Peyer's patch (tissue), 4 donors: ENCODE data around the gene GNB1L. TPM values are rescaled to one million over a fixed set of nuclear protein-coding genes. Genes with fewer than 3 reads are reported as not detected.

Source experiments
- DNase-seq, 3 donors: peaks; one replicate each; pipeline ENCODE4 v3.0.0-alpha.2; 2017 to 2019
- H3K27ac ChIP-seq, 4 donors: fragments of 200-600 bp; sonication (generic); one replicate each; pipeline ENCODE4 v1.5.1; 2016 to 2019
- H3K27me3 ChIP-seq, 2 donors: fragments of 200-600 bp; sonication (generic); one replicate each; pipeline ENCODE4 v1.5.1; 2019
- H3K36me3 ChIP-seq, 3 donors: fragments of 200-600 bp; sonication (generic); one replicate each; pipeline ENCODE4 v1.5.1; 2016 to 2019
- H3K4me1 ChIP-seq, 4 donors: fragments of 200-600 bp; sonication (generic); one replicate each; pipeline ENCODE4 v1.5.1; 2016 to 2019
- H3K4me3 ChIP-seq, 4 donors: fragments of 200-600 bp; sonication (generic); 1 replicate in 3 of 4; 2 replicates in 1 of 4; pipeline ENCODE4 v1.5.1; 2016 to 2019; ENCODE audit warnings: mild to moderate bottlenecking in 1 of 4
- H3K9me3 ChIP-seq, 4 donors: fragments of 200-600 bp; sonication (generic); one replicate each; pipeline ENCODE4 v1.5.1; 2016 to 2019; ENCODE audit warnings: mild to moderate bottlenecking in 1 of 4
- POLR2A ChIP-seq, 2 donors: fragments of 450-650 bp; IDR thresholded peaks; one replicate each; pipeline ENCODE4 v1.5.1; 2017; ENCODE audit warnings: antibody characterized with exemption in 2 of 2, mild to moderate bottlenecking in 2 of 2, moderate library complexity in 2 of 2
- total RNA-seq, 4 donors: library from RNA; depleted of rRNA; stranded (reverse); fragments of >200 nt; gene quantifications; one replicate each; pipeline ENCODE4 v1.1.0, GENCODE V29; 2016
- TF ChIP-seq, protein P1 (sequence below), 6 experiments: fragments of 450-650 bp in 4 of 6; fragments of 200-600 bp in 2 of 6; sonication (generic) in 1 of 6; IDR thresholded peaks; one replicate each; pipeline ENCODE4 v1.5.1; 2017 to 2019; ENCODE audit warnings: antibody characterized with exemption in 6 of 6, mild to moderate bottlenecking in 3 of 6, moderate library complexity in 1 of 6

GNB1L gene
- total RNA-seq, 4 donors from 2014 or later = 3.1 to 6.6 (median 4.9) TPM

DNA sequence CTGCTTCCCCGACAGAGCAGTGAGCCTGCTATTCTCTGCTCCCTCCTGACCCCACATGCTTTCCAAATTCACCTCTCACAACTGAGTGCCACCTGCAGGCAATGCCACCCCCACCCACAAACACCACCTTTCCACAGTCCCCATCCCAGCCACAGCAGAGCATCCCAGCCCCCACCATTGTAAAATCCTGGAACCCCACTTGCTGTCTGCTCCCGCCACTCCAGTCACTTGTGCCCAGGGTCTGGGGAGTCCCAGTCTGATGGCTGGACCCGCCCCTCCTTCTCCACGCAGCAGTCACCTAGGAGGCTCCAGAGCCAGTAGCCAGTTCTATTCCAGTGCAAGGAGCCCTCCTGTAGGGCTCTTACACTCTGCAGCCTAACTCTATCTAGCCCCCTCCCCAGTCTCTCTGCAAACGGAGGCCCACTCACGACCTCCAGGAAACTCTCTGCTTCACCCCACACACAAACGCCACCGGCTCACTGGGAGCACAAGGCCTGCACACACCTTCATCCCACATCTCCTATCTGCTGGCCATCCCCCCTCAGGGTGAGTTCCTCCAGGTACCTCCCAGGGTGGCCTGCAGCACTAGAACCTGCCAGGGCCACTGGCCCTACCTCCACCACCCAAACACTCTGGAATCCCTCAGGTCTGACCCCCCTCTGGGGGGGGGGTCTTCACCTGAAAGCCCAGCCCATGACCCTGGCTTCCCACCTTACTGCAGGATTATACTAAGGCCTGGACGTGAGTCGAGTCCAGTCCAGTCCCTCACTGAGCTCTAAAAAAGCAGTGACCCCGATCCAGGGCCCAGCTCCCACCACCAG lies 1.4 kb downstream of the GNB1L start:
- H3K36me3 ChIP-seq = peaks cover 0 to 16% (median 0%) of the 10 kb centered on the region in 3 donors
- no peak for TF ChIP-seq POLR2A (IDR thresholded peaks at IDR 0.05)
- TF ChIP-seq, protein P1, sequence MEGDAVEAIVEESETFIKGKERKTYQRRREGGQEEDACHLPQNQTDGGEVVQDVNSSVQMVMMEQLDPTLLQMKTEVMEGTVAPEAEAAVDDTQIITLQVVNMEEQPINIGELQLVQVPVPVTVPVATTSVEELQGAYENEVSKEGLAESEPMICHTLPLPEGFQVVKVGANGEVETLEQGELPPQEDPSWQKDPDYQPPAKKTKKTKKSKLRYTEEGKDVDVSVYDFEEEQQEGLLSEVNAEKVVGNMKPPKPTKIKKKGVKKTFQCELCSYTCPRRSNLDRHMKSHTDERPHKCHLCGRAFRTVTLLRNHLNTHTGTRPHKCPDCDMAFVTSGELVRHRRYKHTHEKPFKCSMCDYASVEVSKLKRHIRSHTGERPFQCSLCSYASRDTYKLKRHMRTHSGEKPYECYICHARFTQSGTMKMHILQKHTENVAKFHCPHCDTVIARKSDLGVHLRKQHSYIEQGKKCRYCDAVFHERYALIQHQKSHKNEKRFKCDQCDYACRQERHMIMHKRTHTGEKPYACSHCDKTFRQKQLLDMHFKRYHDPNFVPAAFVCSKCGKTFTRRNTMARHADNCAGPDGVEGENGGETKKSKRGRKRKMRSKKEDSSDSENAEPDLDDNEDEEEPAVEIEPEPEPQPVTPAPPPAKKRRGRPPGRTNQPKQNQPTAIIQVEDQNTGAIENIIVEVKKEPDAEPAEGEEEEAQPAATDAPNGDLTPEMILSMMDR (IDR thresholded peaks at IDR 0.05) = no peak
- peak overlapping the region; percentile 92 to 95 (median 94) for H3K27ac ChIP-seq
- H3K27me3 ChIP-seq = no peaks in the 10 kb centered on the region
- H3K4me1 ChIP-seq = peaks cover 5 to 26% (median 14%) of the 10 kb centered on the region in 4 donors
- no peaks in the 10 kb centered on the region for H3K9me3 ChIP-seq
- H3K4me3 ChIP-seq = peak overlapping the region; percentile 80 to 91 (median 84)
- peak in 1 of 3 donors; percentile 15 for DNase-seq

DNA sequence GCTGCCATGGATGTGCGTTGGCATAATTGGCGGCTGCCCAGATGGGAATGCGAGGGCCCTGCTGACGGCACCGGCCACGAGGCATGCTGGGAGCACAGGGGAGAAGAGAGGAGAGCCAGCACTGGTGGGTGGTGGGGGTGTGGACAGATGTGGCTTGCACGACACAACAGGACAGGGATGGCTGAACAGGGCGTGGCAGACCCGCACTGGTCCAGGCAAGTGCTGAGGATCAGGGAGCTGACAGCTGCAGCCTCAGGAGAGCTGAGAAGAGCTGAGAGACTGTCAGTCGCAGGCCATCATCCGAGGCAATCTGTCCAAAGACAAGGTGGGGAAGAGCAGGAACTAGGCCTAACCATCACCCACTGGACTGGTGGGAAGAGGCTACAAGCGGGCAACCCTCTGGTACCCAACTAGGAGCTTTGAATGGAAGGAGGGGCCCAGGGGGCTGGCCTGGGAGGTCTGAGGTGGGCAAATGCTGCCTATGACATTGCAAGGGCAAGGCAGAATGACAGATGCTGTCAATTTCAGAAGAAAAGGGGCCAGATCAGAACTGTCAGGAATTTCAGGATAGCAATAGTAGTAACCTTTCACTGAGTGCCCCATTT lies 2.4 kb downstream of the GNB1L start:
- H3K4me1 ChIP-seq = peaks cover 5 to 30% (median 14%) of the 10 kb centered on the region in 4 donors
- no peaks in the 10 kb centered on the region for H3K27me3 ChIP-seq
- no peak overlapping the region for H3K27ac ChIP-seq
- TF ChIP-seq POLR2A (IDR thresholded peaks at IDR 0.05) = no peak
- TF ChIP-seq, protein P1 (IDR thresholded peaks at IDR 0.05) = no peak
- peak in 1 of 3 donors; percentile 14 for DNase-seq
- H3K4me3 ChIP-seq = no peak overlapping the region
- peaks cover 0 to 16% (median 0%) of the 10 kb centered on the region in 3 donors for H3K36me3 ChIP-seq
- no peaks in the 10 kb centered on the region for H3K9me3 ChIP-seq

DNA sequence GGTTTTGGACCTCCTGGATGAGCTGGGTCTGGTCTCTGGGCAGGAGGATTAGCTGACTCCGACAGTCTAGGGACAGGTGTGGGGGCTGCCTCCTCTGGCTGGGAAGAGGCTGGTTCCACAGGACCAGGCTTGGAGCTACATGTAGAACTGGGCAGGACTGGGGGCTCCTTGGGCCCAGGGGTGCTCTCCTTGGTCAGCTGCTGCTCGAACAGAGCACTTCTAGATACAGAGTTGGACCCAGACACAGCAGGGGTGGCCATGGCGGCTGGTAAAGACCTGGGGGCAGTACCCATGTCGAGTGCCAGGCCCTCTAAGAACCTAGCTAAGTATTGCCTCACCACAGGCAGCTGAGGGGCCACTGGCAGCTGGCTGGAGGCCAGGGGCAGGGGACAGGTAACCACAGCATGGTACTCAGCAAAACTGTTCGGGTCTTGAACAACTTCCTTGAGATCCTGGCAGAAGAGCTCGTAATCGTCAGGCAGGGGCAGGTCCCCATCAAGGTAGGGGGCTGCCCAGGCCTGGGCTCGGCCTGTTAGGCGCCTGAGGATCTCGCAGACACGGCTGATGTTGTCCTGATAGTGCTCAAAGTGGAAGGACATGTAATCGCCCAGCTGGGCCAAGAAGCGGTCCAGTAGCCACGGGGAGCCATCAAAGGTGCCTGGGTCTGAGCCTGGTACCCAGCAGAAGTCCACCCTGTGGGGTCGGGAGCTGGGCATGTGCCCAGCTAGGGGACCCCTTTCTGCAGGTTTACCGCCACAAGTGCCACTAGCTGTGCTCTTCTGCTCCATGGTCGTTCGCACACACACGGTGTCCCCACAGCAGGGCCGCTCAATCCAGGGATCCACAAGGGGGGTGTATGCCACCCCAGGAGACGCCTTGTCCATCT lies 3.1 kb downstream of the GNB1L start:
- Histone ChIP-seq H3K4me1 (peaks cover 5 to 30% (median 14%) of the 10 kb centered on the region in 4 donors), H3K27ac (no peak overlapping the region), H3K36me3 (peaks cover 0 to 16% (median 0%) of the 10 kb centered on the region in 3 donors), H3K9me3 (no peaks in the 10 kb centered on the region), H3K27me3 (no peaks in the 10 kb centered on the region), H3K4me3 (no peak overlapping the region)
- no peak for DNase-seq
- TF ChIP-seq, protein P1 (IDR thresholded peaks at IDR 0.05) = no peak
- TF ChIP-seq POLR2A (IDR thresholded peaks at IDR 0.05) = no peak

DNA sequence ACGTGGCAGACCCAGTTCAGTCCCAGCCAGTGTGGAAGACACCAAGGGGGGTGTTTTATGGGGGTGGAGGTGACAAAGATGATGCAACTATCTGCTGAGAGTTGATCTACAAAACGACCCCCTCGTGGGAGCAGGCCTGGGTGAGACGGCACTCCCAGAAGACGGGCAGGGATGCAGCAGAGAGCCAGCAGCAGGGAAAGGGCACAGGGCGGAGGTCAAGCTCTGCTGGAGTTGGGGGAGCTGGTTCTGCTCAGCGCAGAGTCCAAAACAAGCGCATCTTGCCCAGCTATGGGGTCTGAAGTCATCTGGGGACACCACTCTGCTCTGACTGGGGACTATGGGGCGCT lies 3.9 kb downstream of the GNB1L start:
- Histone ChIP-seq H3K4me1 (peaks cover 2 to 24% (median 12%) of the 10 kb centered on the region in 4 donors), H3K36me3 (peaks cover 0 to 16% (median 0%) of the 10 kb centered on the region in 3 donors), H3K4me3 (no peak overlapping the region), H3K27ac (no peak overlapping the region), H3K9me3 (no peaks in the 10 kb centered on the region), H3K27me3 (no peaks in the 10 kb centered on the region)
- TF ChIP-seq, protein P1 (IDR thresholded peaks at IDR 0.05) = no peak
- no peak for TF ChIP-seq POLR2A (IDR thresholded peaks at IDR 0.05)
- DNase-seq = no peak
